MCF 10A (cell line): ENCODE data around the gene GLIS1. TPM values are rescaled to one million over a fixed set of nuclear protein-coding genes. Genes with fewer than 3 reads are reported as not detected.

Experiments used
- BruUV-seq: library from RNA; stranded (reverse); fragments of 400-500 nt; replicated peaks from 2 replicates; lab custom pipeline; 2021; lab: Mats Ljungman, UMichigan
- CTCF ChIA-PET: fragments of 300-600 bp; sonication (Branson Sonifier 250); formaldehyde crosslinking; extraction: SDS; loops from one replicate; lab custom pipeline; 2021; ENCODE audit warnings: antibody characterized with exemption, inconsistent platforms; lab: Yijun Ruan, JAX
- POLR2A ChIA-PET: fragments of 300-600, 350-650 bp; sonication (Branson Sonifier 250); formaldehyde crosslinking; extraction: SDS; loops from one replicate; lab custom pipeline; 2020; ENCODE audit warnings: antibody characterized with exemption, inconsistent platforms; lab: Yijun Ruan, JAX
- DNase-seq: peaks from one replicate; pipeline ENCODE4 v3.0.0-alpha.2; 2018; ENCODE audit not compliant: unreplicated experiment
- H3K27ac Mint-ChIP-seq: one replicate; pipeline ENCODE4 v1.8.0; 2022; ENCODE audit warnings: mild to moderate bottlenecking, low read depth, mixed read lengths; ENCODE audit not compliant: unreplicated experiment
- H3K27me3 Mint-ChIP-seq: one replicate; pipeline ENCODE4 v1.8.0; 2022; ENCODE audit warnings: mixed read lengths; ENCODE audit not compliant: insufficient read depth, unreplicated experiment
- H3K36me3 Mint-ChIP-seq: one replicate; pipeline ENCODE4 v1.8.0; 2022; ENCODE audit warnings: mild to moderate bottlenecking, moderate library complexity, mixed read lengths; ENCODE audit not compliant: insufficient read depth, unreplicated experiment
- H3K4me1 Mint-ChIP-seq: one replicate; pipeline ENCODE4 v1.8.0; 2022; ENCODE audit warnings: mixed read lengths; ENCODE audit not compliant: insufficient read depth, unreplicated experiment
- H3K4me3 Mint-ChIP-seq: one replicate; pipeline ENCODE4 v1.8.0; 2022; ENCODE audit warnings: mild to moderate bottlenecking, moderate library complexity, mixed read lengths; ENCODE audit not compliant: unreplicated experiment
- H3K9me3 Mint-ChIP-seq: one replicate; pipeline ENCODE4 v1.8.0; 2022; ENCODE audit warnings: mixed read lengths; ENCODE audit not compliant: unreplicated experiment
- CTCF ChIP-seq: fragments of 200-600 bp; IDR thresholded peaks from one replicate; pipeline ENCODE4 v1.8.0; 2022; ENCODE audit warnings: antibody characterized with exemption, mild to moderate bottlenecking; ENCODE audit not compliant: unreplicated experiment
- intact Hi-C: fragments of 100-400 bp; cut with micrococcal nuclease; formaldehyde crosslinking; loops from 2 replicates; pipeline ENCODE4 v1.14.1; 2022
- total RNA-seq: library from RNA; stranded (reverse); gene quantifications from 2 replicates; pipeline ENCODE4 v1.2.3, GENCODE V29; 2022

GLIS1 gene
- total RNA-seq, 1 experiment from 2014 or later: 0.93 TPM

GRCh38 chr1:53693773-53694717 lies 44.9 kb downstream of the GLIS1 start:
- intact Hi-C loops: no loop called here
- TF ChIP-seq CTCF: no peak
- Mint-ChIP-seq H3K27me3 (peaks cover 31% of the 10 kb centered on the region), H3K27ac (no peak overlapping the region), H3K9me3 (no peaks in the 10 kb centered on the region), H3K4me1 (no peaks in the 10 kb centered on the region), H3K36me3 (no peaks in the 10 kb centered on the region), H3K4me3 (no peak overlapping the region)
- POLR2A ChIA-PET: no interaction called here
- CTCF ChIA-PET: interaction anchor here (1.0 kb wide), 1 partner anchor 40 kb away, joined by 3 read pairs; no protein-coding TSS in a partner anchor
- no TSS peak for BruUV-seq
- DNase-seq: no peak

GRCh38 chr1:53693339-53693738 lies 45.6 kb downstream of the GLIS1 start:
- ChIA-PET CTCF (no interaction called here), POLR2A (no interaction called here)
- H3K27me3 Mint-ChIP-seq: peaks cover 31% of the 10 kb centered on the region
- no peak overlapping the region for H3K27ac Mint-ChIP-seq
- H3K9me3 Mint-ChIP-seq: no peaks in the 10 kb centered on the region
- H3K36me3 Mint-ChIP-seq: no peaks in the 10 kb centered on the region
- no peak overlapping the region for H3K4me3 Mint-ChIP-seq
- no TSS peak for BruUV-seq
- intact Hi-C loops: no loop called here
- no peak for TF ChIP-seq CTCF
- no peaks in the 10 kb centered on the region for H3K4me1 Mint-ChIP-seq
- no peak for DNase-seq

GRCh38 chr1:53691326-53691725 lies 47.6 kb downstream of the GLIS1 start:
- H3K27me3 Mint-ChIP-seq: peaks cover 37% of the 10 kb centered on the region
- no peak for TF ChIP-seq CTCF
- ChIA-PET POLR2A (no interaction called here), CTCF (interaction anchor here (1.0 to 1.3 kb wide), 2 partner anchors 8 to 206 kb away, joined by 3 to 4 read pairs; no protein-coding TSS in a partner anchor)
- H3K27ac Mint-ChIP-seq: no peak overlapping the region
- no peaks in the 10 kb centered on the region for H3K9me3 Mint-ChIP-seq
- BruUV-seq: no TSS peak
- no peak overlapping the region for H3K4me3 Mint-ChIP-seq
- DNase-seq: no peak
- no peaks in the 10 kb centered on the region for H3K36me3 Mint-ChIP-seq
- intact Hi-C loops: no loop called here
- no peaks in the 10 kb centered on the region for H3K4me1 Mint-ChIP-seq

GRCh38 chr1:53690411-53690810 lies 48.6 kb downstream of the GLIS1 start:
- H3K4me1 Mint-ChIP-seq: no peaks in the 10 kb centered on the region

More at GRCh38 chr1:53690411-53690810, 48.6 kb downstream of the GLIS1 start:
- peaks cover 46% of the 10 kb centered on the region for H3K27me3 Mint-ChIP-seq
- ChIA-PET POLR2A (no interaction called here), CTCF (interaction anchor here (0.8 to 1.0 kb wide), 2 partner anchors 205 to 206 kb away, joined by 3 read pairs; no protein-coding TSS in a partner anchor)
- no peak overlapping the region for H3K4me3 Mint-ChIP-seq
- no peak overlapping the region for H3K27ac Mint-ChIP-seq
- no peak for TF ChIP-seq CTCF
- intact Hi-C loops: no loop called here
- no peaks in the 10 kb centered on the region for H3K9me3 Mint-ChIP-seq
- BruUV-seq: no TSS peak
- H3K36me3 Mint-ChIP-seq: no peaks in the 10 kb centered on the region
- DNase-seq: no peak
